GM23248 (cell line): ENCODE data around the gene TMBIM4.

ENCODE experiments used
- EZH2 ChIP-seq: fragments of 200-600 bp; sonication (generic); IDR thresholded peaks from 2 replicates; pipeline ENCODE4 v1.6.1; 2018; ENCODE audit warnings: antibody characterized with exemption, mild to moderate bottlenecking; ENCODE audit not compliant: insufficient read depth, poor library complexity, severe bottlenecking
- EZH2phosphoT487 ChIP-seq: fragments of 200-600 bp; sonication (generic); IDR thresholded peaks from 2 replicates; pipeline ENCODE4 v1.6.1; 2018; ENCODE audit warnings: antibody characterized with exemption, moderate library complexity, mild to moderate bottlenecking, low read depth; ENCODE audit not compliant: insufficient read depth

DNA sequence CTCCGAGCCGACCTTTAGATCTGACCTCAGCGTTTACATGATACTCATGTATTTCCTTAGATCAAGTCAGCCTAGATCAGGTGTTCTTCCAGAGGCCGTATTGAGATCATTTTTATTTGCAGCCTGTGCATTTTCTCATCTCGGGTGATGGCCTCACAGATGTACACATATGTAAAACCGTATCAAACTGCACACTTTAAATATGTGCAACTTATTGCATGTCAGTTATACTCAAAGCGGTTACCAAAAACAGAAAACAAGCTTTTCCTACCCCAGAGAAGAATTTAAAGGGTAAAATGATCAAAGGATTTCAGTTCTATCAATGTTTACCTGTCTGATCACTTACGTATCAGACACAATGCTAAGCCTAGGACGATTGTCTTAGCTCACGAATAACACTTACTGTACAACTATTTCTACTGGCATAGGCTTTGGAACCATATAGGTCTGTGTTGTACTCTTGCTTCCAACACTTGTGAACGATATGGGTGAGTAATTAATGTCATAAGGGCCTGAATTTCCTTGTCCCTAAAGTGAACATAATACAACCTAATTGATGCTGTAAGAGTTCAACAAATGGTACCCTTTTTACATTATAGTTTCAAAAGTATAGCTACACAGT lies 38.6 kb downstream of the TMBIM4 start:
- TF ChIP-seq EZH2 (no peak), EZH2phosphoT487 (no peak)
